ENCODE data around the gene CTAGE15.
"Not testable (repeated sequence)": the region's sequence is repeated elsewhere in the genome, so short reads cannot be mapped to it uniquely, and the experiment has no call there.

CTAGE15 gene

DNA sequence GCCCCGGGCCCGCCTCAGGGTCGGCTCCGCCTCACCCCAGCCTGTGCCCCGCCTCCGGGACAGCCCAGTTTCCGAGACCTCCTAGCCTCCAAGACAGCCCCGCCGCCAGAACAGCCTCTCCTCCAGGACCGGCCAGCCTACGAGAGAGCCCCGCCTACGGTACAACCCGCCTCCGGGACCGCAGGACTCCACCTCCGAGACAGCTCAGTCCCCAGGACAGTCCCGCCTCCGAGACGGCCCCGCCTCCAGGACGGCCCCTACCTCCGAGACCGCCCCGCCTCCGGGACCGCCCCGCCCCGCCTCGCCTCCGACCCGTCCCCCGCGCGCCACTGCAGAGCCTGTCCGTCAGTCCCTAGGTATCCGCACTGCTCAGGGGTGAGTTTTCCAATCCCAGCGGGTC lies 49.0 kb downstream of the CTAGE15 start, which contains the start of gene TCAF2:
Gene TCAF2 (plus strand): TSS at position 329 of the 400 bp plus-strand sequence.
- DNase-seq; in situ Hi-C loops (cut with MboI; ENCODE audit: low pct_unique_long_range_greater_than_20kb, low sequenced_read_pairs): not testable (repeated sequence)

DNA sequence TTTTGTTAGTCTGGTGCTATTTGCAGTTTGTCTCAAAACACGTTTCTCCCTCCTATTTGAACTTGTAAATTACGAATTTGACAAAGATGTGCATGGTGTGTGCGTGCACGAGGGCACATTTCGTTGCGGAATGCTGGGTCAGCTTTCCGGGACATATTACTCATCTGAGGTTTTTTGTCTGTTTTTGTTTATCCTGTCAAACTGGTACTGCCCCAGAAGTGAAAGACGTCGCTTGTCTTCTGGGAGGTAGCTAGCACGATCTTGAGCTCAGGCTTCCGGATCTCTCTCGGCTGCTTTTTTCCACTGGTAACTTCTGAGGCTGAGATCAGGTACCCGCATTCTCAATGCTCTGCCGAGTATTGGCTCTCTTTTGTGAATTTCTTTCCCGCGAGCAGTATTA lies 49.6 kb downstream of the CTAGE15 start:
- DNase-seq; in situ Hi-C loops (cut with MboI; ENCODE audit: low pct_unique_long_range_greater_than_20kb, low sequenced_read_pairs): not testable (repeated sequence)

DNA sequence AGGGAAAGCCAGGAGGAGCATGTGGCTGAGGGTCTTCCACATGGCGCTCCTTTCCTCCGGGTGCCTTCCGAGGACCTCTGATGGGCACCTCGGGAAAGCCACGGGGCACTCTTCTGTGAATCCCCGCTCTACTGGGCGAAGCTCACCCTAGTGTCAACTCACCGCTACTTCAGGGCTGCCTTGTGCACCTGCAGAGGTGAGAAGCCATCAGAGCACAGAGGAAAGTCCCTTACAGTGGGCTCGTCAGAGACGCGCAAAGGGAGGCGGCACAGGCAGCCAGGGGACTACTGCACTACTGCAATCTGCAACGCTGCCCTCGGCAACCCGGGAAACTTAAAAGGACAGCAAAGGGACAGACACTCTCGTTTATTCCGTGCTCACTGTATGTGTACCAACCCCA lies 50.5 kb downstream of the CTAGE15 start:
- DNase-seq; in situ Hi-C loops (cut with MboI; ENCODE audit: low pct_unique_long_range_greater_than_20kb, low sequenced_read_pairs): not testable (repeated sequence)

Data from KBM-7 (cell line).